ENCODE data around the gene CAMK2A. TPM values are rescaled to one million over a fixed set of nuclear protein-coding genes. Genes with fewer than 3 reads are reported as not detected.

The CAMK2A gene
- polyA plus RNA-seq, 1 donor (not counting 4 experiments of a cell fraction or from before 2014, with no cell fraction given), result 0.05 TPM

GRCh38 chr5:150214289-150214688 is 75.3 kb downstream of the CAMK2A start:
- H3K4me3 ChIP-seq (ENCODE audit: control insufficient read depth in 2 of 3, extremely low read depth in 1 of 3, insufficient read depth in 2 of 3, low read depth in 1 of 3, low read length in 3 of 3), result no peak overlapping the region
- H3K79me2 ChIP-seq (ENCODE audit: control insufficient read depth, insufficient read depth, low read length), result no peaks in the 10 kb centered on the region
- H3K27ac ChIP-seq (ENCODE audit: control insufficient read depth, insufficient read depth, low read length), result no peak overlapping the region
- DNase-seq (ENCODE audit: low read depth, low spot score), result no peak
- no peak overlapping the region for H2AFZ ChIP-seq (ENCODE audit: control insufficient read depth, low read length)
- no peaks in the 10 kb centered on the region for H3K36me3 ChIP-seq (ENCODE audit: control insufficient read depth in 2 of 2, extremely low read depth in 1 of 2, insufficient read depth in 2 of 2, low read length in 2 of 2)
- H3K4me1 ChIP-seq (ENCODE audit: control insufficient read depth, extremely low read depth, insufficient read depth, low read length), result peaks cover 5% of the 10 kb centered on the region
- H4K20me1 ChIP-seq (ENCODE audit: control insufficient read depth, extremely low read depth, insufficient read depth, low read length), result no peaks in the 10 kb centered on the region
- dilution Hi-C loops (cut with MboI; ENCODE audit: extremely low pct_ligation_motif_present, low sequenced_read_pairs), result no loop called here
- no peak for TF ChIP-seq CTCF (optimal IDR thresholded peaks at IDR 0.05 in 1 of 3, IDR thresholded peaks at IDR 0.05 in 1 of 3, conservative IDR thresholded peaks at IDR 0.05 in 1 of 3; ENCODE audit: extremely low read depth in 1 of 3, insufficient read depth in 2 of 3, low read length in 3 of 3)
- no peak for TF ChIP-seq EZH2 (IDR thresholded peaks at IDR 0.05; ENCODE audit: low read length)
- peaks cover 11% of the 10 kb centered on the region for H3K27me3 ChIP-seq (ENCODE audit: control insufficient read depth, extremely low read depth, insufficient read depth, low read length)
- no peaks in the 10 kb centered on the region for H3K9me1 ChIP-seq (ENCODE audit: control insufficient read depth, extremely low read depth, insufficient read depth, low read length)
- no peak overlapping the region for H3K4me2 ChIP-seq (ENCODE audit: control insufficient read depth, extremely low read depth, insufficient read depth, low read depth, low read length)
- H3K9me3 ChIP-seq (ENCODE audit: control insufficient read depth, low read depth, low read length), result no peaks in the 10 kb centered on the region
- FAIRE-seq, result no peak
- H3K9ac ChIP-seq (ENCODE audit: control insufficient read depth, extremely low read depth, insufficient read depth, low read length), result no peak overlapping the region

- H3K4me2 ChIP-seq (ENCODE audit: control insufficient read depth, extremely low read depth, insufficient read depth, low read depth, low read length), result no peak overlapping the region
- no peak overlapping the region for H3K9ac ChIP-seq (ENCODE audit: control insufficient read depth, extremely low read depth, insufficient read depth, low read length)
- TF ChIP-seq EZH2 (IDR thresholded peaks at IDR 0.05; ENCODE audit: low read length) (no peak), CTCF (optimal IDR thresholded peaks at IDR 0.05 in 1 of 3, IDR thresholded peaks at IDR 0.05 in 1 of 3, conservative IDR thresholded peaks at IDR 0.05 in 1 of 3; ENCODE audit: extremely low read depth in 1 of 3, insufficient read depth in 2 of 3, low read length in 3 of 3) (no peak)
- no peak overlapping the region for H2AFZ ChIP-seq (ENCODE audit: control insufficient read depth, low read length)
- FAIRE-seq, result no peak
- H3K9me1 ChIP-seq (ENCODE audit: control insufficient read depth, extremely low read depth, insufficient read depth, low read length), result no peaks in the 10 kb centered on the region
- no peak for DNase-seq (ENCODE audit: low read depth, low spot score)
- H3K4me3 ChIP-seq (ENCODE audit: control insufficient read depth in 2 of 3, extremely low read depth in 1 of 3, insufficient read depth in 2 of 3, low read depth in 1 of 3, low read length in 3 of 3), result no peak overlapping the region
- H3K27me3 ChIP-seq (ENCODE audit: control insufficient read depth, extremely low read depth, insufficient read depth, low read length), result peaks cover 11% of the 10 kb centered on the region
- no peaks in the 10 kb centered on the region for H3K79me2 ChIP-seq (ENCODE audit: control insufficient read depth, insufficient read depth, low read length)
- H3K36me3 ChIP-seq (ENCODE audit: control insufficient read depth in 2 of 2, extremely low read depth in 1 of 2, insufficient read depth in 2 of 2, low read length in 2 of 2), result no peaks in the 10 kb centered on the region
- no peaks in the 10 kb centered on the region for H4K20me1 ChIP-seq (ENCODE audit: control insufficient read depth, extremely low read depth, insufficient read depth, low read length)
- H3K9me3 ChIP-seq (ENCODE audit: control insufficient read depth, low read depth, low read length), result no peaks in the 10 kb centered on the region
- no peak overlapping the region for H3K27ac ChIP-seq (ENCODE audit: control insufficient read depth, insufficient read depth, low read length)
- dilution Hi-C loops (cut with MboI; ENCODE audit: extremely low pct_ligation_motif_present, low sequenced_read_pairs), result no loop called here
- peaks cover 13% of the 10 kb centered on the region for H3K4me1 ChIP-seq (ENCODE audit: control insufficient read depth, extremely low read depth, insufficient read depth, low read length)
Measured at GRCh38 chr5:150213530-150213929, 76.0 kb downstream of the CAMK2A start.
